NOMO-1 (cell line): ENCODE results near the gene PAX8.
A peak's percentile ranks its signal among the peaks of the same experiment; 100 is the strongest.

Experiments used
- DNase-seq, 2 experiments: peaks; one replicate each; lab custom pipeline; 2025; ENCODE audit not compliant: unreplicated experiment in 2 of 2; lab: John Stamatoyannopoulos, UW

Gene PAX8

DNA sequence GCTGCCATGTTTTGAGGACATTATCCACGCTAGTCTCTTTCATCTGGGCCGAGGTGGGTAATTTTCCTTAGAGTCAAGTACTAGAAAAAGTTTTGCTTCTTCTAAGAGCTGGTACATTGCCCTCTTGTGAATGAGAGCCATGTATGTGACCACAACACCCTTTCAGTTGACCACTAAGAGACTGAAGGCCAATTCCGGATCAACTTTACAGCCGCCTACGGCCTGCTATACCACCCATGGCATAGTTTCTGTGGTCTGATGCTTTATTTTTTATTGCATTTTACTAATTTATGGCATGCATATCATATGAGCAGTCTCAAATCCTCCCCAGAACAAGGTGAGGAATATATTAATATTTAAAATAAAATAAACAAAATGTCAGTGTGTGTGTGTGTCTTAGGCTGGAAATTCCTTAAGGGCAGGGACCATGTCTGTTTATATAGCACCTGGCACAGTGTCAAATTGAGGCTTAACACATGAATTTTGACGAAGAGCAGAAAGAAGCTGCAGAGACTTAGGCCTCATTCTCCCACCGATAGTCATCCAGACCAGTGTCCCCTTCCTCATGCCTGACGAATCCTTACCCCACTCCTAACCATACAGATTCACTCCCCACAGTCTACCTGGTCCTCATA, 69.6 kb downstream of the PAX8 start:
- no peak for DNase-seq

DNA sequence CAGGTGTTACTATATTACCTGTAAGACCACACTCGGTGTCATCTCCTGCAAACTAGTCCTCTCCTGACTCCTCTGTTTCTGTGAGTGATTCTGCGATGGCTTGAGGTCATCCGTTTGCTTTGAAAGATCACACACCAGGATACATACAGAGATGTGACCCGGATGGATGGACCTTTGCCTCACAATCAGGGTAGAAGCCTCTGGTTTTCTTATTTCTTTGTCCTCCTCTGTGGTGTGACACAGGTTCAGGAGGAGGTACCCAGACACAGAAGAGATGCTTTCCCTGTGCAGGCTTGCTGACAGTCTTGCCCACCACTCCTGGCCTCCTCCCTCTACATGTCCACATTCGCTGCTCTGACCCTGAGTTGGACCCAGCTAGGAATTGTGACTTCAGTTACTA, 70.3 kb downstream of the PAX8 start:
- DNase-seq, result no peak

DNA sequence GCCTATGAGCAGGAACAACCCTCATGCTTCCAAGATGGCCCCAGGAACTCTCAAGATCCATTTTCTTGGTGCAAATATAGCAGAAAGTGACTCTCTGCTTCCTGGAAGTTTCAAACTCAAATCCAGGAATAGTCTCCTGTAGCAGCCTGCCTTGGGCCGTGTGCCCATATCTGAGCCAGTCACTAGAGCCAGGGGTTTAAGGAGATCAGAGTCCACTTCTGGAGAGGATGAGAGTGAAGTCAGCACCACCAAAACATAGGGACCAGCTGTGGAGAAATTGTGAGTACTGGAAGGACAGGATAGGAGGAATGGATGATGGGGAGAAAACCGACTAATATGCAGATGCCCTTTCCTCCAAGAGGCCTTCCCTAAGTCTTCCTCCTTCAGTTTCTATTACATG, 71.7 kb downstream of the PAX8 start:
- no peak for DNase-seq

DNA sequence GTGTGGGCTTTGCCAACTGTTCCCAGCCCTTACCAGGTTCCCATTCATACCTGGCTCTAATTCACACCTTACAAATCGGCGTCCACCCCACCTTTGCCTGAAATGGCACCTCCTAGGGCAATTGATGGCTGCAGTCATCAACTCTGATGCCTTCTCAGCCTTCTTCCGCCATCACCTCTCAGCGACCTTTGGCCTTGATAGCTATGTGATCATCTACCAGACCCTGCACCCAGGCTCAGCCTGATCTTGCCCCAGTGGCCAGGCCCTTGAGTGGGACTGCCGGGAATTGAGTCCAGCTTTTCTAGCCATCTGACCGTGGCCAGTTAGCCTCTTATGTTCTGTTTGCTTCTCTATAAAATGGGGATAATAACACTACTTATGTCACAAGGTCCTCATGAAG, 72.5 kb downstream of the PAX8 start:
- DNase-seq, result no peak

DNA sequence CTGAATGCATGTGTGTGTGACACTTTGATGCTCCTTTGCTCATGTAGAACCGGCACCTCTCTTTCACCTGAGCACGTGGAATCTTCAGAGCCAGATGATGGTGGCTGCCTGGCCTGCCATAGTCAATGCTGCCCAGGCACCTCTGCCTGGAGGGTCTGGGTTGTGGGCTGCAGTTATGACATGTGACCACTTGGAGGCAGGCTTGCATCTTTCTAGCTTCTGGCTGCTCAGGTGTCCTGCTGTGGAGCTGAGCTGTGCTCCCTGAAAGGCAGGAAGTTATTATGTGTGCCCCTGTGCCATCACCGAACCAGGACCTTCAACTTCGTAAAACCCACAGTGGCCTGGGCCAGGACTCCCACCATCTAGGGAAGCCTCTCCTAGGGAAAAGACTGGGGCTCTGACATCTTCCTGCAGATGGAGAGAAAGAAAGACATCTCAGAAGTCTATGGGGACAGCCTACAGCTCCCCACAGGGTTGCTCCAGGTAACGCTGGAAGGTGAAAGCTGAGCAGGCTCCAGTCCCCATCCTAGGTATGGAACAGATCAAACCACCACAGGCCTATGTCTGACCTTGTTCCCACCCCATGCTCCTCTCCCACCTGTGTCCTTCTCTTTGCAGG, 74.7 kb downstream of the PAX8 start:
- DNase-seq, result peak; percentile 47 to 51

DNA sequence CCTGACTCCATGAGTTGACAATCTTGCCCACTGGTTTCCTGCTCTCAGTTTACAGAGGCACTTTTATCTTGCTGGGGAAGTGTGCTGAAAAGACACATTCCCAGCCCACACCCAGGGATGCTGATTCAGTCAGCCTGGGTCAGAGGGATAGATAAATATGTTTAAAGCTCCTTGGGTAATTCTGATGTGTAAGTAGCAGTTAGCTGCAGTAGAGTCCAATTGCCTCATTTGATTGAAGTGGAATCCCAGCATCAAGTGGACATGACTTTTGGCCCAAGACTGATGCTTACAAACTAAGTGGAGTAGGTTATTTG, 75.5 kb downstream of the PAX8 start:
- no peak for DNase-seq

DNA sequence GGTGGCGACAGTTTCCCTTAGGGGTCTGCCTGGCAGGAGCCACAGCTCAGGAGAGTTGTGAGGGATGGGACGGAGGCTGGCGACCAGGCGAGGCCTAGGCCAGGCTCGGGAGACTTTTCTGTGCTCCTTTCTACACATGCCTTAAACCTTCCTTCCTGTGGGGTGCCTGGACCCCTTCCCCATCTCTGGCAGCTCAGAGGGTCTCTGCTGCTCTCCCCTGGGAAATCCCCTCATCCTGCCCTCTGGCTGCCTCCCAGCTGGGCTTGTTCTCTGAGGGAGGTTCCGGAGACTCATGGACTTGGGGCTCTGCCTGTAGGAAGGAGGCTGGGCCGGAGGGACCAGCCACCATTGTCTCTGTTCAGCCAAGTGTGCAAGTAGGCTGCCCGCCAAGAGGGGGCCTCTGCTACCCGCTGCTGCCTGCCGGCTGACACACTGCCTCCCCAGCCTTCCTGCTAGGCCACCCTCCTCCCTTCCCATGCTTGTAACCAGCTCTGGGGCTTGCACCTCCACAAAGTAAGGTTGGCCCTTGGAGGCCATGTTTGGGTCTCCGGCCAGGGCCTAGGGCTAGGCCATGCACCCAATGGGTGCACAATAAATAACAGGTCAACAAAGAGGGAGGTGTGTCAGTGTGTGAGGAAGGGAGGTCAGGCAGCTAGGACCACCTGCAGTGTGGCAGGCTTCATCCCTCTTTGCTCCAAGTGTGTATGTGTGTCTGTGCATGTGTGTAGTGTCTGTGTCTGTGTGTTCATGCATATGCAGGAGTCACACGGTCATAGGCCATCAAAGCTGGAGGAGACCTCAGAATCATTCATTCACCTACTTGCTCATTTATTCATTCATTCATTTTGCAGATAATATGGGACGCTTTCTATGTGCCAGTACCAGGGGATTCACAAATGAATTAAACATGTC, 76.2 kb downstream of the PAX8 start:
- no peak for DNase-seq

DNA sequence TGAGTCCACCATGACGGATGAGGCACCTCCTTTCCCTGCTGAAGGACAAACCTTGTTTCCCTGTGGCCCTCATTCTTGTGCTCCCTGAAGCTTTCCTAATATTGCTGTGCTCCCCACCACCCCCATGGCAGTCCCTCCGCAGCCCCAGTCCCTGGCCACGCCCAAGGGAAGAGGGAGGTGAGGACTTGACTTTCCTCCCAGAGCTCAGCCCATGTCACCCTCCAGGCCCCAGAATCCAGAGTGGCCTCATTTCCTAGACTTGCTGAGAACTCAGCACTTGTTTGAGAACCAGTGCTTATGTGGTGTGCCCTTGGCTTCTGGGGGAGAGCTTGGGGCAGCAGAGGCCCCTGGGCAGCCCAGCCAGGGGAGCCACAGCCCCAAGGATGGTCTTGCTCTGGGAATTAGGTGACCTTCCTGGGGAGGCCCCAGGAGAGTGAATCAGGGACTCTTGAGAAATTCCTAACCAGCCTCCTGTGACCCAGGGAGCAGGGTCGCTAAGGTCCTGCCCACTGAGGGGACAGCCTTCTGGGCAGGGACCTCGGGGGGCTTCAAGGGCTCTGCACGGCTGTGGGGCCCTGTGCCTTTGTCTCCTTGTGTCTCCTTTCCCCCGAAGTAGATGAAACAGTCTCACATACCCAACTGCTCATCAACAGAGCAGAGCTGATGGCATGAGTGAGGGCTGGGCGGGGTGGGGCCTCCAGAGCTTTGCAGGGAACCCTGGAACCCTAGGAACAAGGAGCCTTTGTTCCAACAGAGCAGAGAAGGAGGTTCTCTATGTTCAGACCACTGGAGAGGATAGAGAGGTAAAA, 77.0 kb downstream of the PAX8 start:
- no peak for DNase-seq

DNA sequence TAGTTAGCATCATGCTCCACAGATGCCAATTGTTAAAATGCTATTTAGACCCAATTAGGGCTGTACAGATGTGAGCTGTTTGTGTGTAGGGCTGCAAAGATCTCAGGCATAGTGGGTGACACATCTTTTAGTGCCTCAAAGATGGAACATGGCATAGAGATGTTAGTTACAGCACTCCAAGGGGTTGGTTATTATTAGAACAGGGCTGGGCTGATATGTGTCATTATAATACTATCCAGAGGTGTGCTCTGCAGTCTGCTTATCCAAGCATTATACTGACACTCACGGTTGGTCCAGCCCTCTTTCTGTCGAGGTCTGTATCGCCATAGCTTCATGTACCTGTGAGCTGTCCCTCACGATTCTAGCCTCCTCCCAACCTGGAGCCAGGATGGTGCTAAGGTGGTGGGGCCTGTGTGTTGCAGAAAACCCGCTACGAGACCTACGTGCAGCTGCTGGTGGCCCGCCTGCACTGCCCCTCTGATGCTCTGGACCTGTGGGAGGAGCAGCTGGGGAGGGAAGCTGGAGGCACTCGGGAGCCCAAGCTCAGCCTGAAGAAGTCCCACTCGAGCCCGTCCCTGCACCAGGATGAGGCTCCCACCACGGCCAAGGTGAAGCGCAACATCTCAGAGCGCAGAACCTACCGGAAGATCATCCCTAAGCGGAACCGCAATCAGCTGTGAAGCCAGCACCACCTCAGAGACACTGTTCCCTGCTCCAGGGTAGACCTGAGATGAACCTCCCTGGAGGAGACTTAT, 77.8 kb downstream of the PAX8 start:
- no peak for DNase-seq

DNA sequence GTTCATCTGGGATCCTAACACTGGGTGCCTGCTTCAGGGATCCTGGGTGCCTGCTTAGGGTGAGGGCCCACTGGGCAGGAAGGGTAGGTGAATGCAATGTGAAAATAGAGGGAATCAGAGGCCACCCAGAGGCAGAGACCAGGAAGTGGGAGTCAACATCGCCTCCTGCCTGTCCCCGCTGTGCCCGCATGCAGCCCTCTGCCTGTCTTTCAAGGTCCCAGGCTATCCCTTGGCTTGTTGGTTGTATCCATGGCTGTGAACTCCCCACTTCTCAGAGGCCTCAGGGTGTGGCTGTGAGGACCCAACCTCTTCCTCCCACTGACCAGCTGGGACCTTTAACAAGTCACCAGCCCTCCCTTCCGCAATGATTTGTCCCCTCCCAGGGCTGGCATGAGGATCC, 78.5 kb downstream of the PAX8 start:
- DNase-seq, result no peak

DNA sequence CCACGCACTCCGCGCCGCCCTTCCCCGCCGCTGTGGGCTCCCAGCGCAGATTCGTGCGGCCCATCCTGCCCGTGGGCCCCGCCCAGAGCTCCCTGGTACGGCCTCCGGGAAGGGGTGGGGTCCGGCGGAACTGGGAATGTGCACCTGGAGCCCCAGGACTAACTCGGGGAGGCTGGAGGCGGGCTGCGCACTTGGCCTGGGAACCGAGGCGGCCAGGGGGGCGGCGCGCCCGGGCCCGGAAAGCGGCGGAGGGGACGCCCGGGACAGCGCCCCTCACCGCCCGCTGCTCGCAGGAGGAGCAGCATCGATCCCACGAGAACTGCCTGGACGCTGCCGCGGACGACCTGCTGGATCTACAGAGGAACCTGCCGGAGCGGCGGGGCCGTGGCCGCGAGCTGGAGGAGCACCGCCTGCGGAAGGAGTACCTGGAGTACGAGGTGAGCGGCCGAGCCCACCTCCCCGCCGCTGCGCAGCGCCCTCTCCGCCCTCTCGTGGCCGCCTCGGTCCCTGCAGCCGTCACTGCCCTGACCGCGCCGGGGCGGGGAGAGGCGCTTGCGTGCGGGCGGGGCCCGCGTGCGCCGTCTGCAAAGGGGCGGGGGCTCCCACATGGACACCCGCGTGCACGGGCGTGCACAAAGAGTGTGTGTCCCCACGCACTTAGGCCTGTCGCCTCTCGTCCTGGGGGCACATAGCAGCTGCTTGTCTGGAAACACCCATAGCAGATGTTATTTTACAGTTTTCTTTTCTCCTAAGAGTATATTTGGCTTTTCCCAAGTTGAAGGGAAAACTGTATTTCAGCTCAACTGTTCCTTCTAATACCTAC, 79.7 kb downstream of the PAX8 start:
- no peak for DNase-seq

DNA sequence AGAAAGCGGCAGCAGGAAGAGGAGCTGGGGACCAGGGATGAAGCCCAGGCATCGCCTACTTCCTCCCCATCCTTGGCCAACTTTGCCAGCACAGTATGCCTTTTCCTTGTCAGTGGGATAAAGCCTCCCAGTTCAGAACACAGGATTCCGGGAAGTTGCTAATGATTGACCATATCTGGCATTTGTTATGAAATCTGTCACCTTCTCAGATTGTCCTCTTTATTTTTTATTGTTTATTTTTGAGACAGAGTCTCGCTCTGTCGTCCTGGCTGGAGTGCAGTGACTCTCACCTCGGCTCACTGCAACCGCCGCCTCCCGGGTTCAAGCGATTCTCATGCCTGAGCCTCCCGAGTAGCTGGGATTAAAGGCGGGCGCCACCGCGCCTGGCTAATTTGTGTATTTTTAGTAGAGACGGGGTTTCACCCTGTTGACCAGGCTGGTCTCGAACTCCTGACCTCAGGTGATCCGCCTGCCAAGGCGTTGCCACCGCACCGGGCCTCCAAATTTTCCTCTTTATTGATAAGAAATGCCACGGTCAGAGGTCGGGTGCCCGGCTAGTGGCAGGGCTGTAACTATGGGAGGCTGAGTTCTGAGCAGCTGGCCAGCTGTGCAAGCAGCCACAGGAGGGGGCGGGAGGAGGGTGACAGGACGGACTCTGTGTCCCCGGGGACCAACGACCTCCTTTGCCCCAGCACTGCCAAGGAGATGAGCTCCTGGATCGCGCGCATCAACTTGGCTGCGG, 80.5 kb downstream of the PAX8 start:
- DNase-seq, result no peak

DNA sequence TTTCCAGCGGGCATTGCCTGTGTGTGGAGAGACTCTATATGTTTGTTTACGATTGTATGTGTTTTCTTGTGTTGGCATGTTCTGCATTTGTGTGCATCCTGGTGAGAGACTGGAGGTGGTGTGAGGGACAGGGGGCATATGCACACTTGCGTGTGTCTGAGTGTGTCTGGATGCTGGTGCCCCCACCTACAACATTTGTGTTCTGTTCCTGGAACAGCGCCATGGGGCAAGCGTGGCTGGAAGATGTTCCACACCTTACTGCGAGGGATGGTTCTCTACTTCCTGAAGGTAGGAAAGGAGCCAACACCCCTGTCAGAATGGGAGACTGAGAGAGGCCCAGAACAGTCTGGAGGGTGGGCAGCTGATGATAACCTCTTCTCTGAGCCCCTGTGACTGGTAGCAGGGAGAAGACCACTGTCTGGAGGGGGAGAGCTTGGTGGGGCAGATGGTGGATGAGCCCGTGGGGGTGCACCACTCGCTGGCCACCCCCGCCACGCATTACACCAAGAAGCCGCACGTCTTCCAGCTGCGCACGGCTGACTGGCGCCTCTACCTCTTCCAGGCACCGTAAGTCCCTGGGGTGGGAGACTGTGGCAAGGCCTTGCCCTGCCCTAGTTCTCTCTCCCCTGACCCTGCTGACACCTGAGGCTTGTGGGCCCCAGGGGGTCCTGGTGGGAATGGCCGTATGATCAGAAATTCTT, 81.2 kb downstream of the PAX8 start:
- DNase-seq, result no peak

DNA sequence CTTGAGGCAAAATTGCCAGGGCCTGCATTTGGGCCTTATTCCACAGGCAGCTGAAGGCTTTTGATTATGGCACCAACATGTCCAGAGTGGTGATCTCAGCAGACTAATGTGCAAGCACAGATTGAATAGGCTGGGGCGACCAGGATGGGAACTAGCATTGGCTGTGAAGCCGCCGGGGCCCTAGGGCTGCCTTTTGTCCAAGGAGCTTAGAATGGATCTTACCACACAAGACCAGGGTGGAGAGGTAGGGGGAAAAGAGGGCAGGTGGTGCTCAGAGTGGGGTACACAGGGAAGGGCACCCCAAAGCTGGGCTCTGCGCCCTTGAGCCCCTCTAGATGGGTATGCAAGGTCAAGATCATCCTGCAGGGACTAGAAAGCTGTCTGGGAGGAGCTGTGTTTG, 81.9 kb downstream of the PAX8 start:
- no peak for DNase-seq

DNA sequence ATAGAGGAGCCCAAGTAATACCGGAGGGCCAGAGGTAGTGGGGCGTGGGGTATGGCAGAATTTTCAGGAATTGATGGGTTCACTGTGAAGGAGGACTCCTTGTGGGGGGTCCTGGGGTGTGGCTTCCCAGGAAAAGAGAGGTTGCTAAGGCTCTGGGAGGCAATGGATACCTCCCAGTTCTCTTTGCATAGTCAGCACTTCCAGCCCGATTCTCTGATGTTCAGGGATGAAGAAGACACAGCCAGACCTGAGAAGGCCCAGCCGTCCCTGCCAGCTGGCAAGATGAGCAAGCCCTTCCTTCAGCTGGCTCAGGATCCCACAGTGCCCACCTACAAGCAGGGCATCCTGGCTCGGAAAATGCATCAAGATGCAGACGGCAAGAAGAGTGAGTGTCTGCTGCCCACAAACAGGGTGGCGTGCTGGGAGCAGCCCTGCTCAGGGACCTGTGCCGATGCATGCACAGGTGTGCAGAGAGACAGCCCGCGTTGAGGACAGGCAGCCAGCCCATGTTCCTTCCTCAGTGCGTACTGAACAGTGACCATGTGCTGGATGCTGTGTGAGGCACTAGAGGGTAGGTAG, 82.7 kb downstream of the PAX8 start:
- DNase-seq, result no peak

DNA sequence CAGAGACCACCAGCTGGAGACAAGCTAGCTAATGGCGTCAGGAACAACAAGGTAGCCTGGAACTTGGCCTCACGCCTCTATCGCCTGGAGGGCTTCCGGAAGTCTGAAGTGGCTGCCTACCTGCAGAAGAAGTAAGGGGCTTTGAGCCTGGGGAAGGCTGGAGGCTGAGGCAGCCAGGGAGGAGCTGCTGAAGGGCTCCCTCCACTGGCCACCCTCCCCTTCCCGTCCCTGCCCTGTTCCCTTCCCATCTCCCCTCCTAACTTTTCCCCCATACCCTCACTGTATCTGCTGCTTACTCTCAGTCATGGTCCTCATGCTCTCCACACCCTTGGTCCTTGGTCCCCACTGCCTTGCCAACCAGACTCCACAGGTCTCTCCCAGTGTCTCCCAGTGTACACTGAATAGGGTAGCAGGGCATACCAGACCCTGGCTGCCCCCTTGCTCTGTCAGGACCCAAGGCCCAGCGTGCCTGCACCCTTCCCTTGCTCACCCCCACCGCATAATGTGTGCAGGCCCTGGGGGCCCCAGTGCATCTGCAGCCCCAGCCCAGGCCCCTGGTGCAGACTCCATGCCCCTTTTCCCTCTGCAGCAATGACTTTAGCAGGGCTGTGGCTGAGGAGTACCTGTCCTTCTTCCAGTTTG, 86.1 kb downstream of the PAX8 start:
- DNase-seq, result no peak

DNA sequence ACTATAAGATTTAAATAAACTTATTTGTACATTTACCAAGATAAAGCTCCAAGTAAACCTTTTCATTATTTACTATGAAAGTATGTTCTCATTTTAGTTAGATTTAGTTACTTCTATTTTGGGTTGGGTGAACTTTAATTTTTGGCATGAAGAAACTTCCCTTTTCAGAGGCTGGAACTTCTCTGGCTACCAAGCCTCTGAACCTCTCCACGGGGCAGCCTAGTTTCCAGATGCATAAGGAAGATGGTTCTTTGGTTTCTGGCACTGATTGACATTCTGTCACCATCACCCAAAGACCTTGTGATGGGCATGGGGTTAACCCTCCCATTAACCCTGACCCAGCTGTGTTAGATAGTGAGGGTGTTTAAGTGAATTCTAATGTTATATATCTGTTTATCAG, 87.8 kb downstream of the PAX8 start:
- no peak for DNase-seq

DNA sequence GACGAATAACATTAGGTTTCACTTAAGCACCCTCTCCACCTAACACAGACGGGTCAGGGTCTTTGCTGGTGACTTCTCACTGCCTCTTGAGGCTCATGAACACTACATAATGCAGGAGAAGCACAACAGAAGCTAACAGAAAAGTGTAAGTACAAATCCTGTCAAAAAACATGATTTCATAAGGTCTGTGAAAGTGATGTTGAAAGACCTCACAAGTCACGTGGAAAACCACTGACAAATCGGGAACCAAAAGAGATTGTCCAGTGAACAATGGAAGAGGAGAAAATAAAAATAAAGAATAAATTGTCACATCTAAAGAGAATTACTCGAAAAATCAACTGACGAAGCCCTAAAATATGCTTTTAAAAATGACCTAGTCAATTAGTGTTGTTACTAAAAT, 91.0 kb downstream of the PAX8 start:
- DNase-seq, result peak; percentile 23 to 66
